IMR-90 (cell line): ENCODE measurements around the gene DOCK1.

Source experiments
- BHLHE40 ChIP-seq: fragments of 150-350 bp; IDR thresholded peaks from 2 replicates; pipeline ENCODE4 v1.6.1; 2016; ENCODE audit warnings: mild to moderate bottlenecking, low read depth, low read length
- MAFK ChIP-seq: IDR thresholded peaks from 2 replicates; pipeline ENCODE4 v1.6.1; 2012; ENCODE audit warnings: low read depth, low read length, improper control_type of control experiment
- MAZ ChIP-seq: IDR thresholded peaks from 2 replicates; pipeline ENCODE4 v1.6.1; 2012; ENCODE audit warnings: low read depth, mild to moderate bottlenecking, low read length, improper control_type of control experiment, moderate library complexity, borderline replicate concordance
- POLR2A ChIP-seq: IDR thresholded peaks from 2 replicates; pipeline ENCODE4 v1.6.1; 2012; ENCODE audit warnings: mild to moderate bottlenecking, low read depth, low read length
- RAD21 ChIP-seq: IDR thresholded peaks from 2 replicates; pipeline ENCODE4 v1.6.1; 2012; ENCODE audit warnings: low read length, improper control_type of control experiment
- RCOR1 ChIP-seq: IDR thresholded peaks from 2 replicates; pipeline ENCODE4 v1.6.1; 2012; ENCODE audit warnings: mild to moderate bottlenecking, low read length, improper control_type of control experiment; ENCODE audit not compliant: insufficient replicate concordance
- RFX5 ChIP-seq: IDR thresholded peaks from 2 replicates; pipeline ENCODE4 v1.8.0; 2012; ENCODE audit warnings: low read depth, mild to moderate bottlenecking, low read length, moderate library complexity
- SMC3 ChIP-seq: fragments of 150-350 bp; IDR thresholded peaks from 2 replicates; pipeline ENCODE4 v1.6.1; 2016; ENCODE audit warnings: low read depth, mild to moderate bottlenecking, antibody characterized with exemption, low read length, moderate library complexity
- TF ChIP-seq, protein P1 (sequence below): conservative IDR thresholded peaks from 2 replicates; pipeline ENCODE4 v1.5.1; 2012; ENCODE audit warnings: mild to moderate bottlenecking, low read depth, low read length, improper control_type of control experiment
- TF ChIP-seq, protein P2 (sequence below): fragments of 150-350 bp; IDR thresholded peaks from 2 replicates; pipeline ENCODE4 v1.6.1; 2017; ENCODE audit warnings: mild to moderate bottlenecking, antibody characterized with exemption, low read length, low read depth

- TF ChIP-seq, protein P1, sequence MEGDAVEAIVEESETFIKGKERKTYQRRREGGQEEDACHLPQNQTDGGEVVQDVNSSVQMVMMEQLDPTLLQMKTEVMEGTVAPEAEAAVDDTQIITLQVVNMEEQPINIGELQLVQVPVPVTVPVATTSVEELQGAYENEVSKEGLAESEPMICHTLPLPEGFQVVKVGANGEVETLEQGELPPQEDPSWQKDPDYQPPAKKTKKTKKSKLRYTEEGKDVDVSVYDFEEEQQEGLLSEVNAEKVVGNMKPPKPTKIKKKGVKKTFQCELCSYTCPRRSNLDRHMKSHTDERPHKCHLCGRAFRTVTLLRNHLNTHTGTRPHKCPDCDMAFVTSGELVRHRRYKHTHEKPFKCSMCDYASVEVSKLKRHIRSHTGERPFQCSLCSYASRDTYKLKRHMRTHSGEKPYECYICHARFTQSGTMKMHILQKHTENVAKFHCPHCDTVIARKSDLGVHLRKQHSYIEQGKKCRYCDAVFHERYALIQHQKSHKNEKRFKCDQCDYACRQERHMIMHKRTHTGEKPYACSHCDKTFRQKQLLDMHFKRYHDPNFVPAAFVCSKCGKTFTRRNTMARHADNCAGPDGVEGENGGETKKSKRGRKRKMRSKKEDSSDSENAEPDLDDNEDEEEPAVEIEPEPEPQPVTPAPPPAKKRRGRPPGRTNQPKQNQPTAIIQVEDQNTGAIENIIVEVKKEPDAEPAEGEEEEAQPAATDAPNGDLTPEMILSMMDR = no peak
- no peak for TF ChIP-seq POLR2A
- no peak for TF ChIP-seq RCOR1
- no peak for TF ChIP-seq MAFK
- no peak for TF ChIP-seq SMC3
- no peak for TF ChIP-seq RAD21
- no peak for TF ChIP-seq RFX5
- no peak for TF ChIP-seq BHLHE40
- TF ChIP-seq, protein P2, sequence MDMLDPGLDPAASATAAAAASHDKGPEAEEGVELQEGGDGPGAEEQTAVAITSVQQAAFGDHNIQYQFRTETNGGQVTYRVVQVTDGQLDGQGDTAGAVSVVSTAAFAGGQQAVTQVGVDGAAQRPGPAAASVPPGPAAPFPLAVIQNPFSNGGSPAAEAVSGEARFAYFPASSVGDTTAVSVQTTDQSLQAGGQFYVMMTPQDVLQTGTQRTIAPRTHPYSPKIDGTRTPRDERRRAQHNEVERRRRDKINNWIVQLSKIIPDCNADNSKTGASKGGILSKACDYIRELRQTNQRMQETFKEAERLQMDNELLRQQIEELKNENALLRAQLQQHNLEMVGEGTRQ = no peak
- no peak for TF ChIP-seq MAZ
Observed at GRCh38 chr10:127200646-127201045, 295.4 kb downstream of the DOCK1 start.
